Ammon's horn (tissue), 1 donor: ENCODE results near the gene LRRIQ1.

ENCODE experiments used
- DNase-seq: peaks from one replicate; pipeline ENCODE4 v3.0.0-alpha.2; 2016; ENCODE audit warnings: low spot score

Gene LRRIQ1

GRCh38 chr12:85283560-85283959 lies 247.4 kb downstream of the LRRIQ1 start:
- no peak for DNase-seq
